Lower leg skin (tissue), 4 donors: ENCODE data around the gene GRK1. TPM values are rescaled to one million over a fixed set of nuclear protein-coding genes. Genes with fewer than 3 reads are reported as not detected.

ENCODE experiments used
- DNase-seq, 2 donors: peaks; one replicate each; pipeline ENCODE4 v3.0.0-alpha.2; 2019; ENCODE audit warnings: low spot score in 2 of 2
- H3K4me3 ChIP-seq: fragments of 200-600 bp; sonication (generic); 2 replicates; pipeline ENCODE4 v1.5.1; 2017; ENCODE audit warnings: mild to moderate bottlenecking, low read depth; ENCODE audit not compliant: poor library complexity, severe bottlenecking
- CTCF ChIP-seq, 3 donors: fragments of 450-650 bp; IDR thresholded peaks; one replicate each; pipeline ENCODE4 v1.5.1; 2016; ENCODE audit warnings: antibody characterized with exemption in 3 of 3, mild to moderate bottlenecking in 3 of 3, moderate library complexity in 2 of 3
- POLR2A ChIP-seq, 2 donors: fragments of 450-650 bp; IDR thresholded peaks; one replicate each; pipeline ENCODE4 v1.6.1; 2016 to 2017; ENCODE audit warnings: antibody characterized with exemption in 2 of 2, mild to moderate bottlenecking in 1 of 2, moderate library complexity in 1 of 2
- WGBS, 2 donors: methylation state at CpG; one replicate each; pipeline ENCODE4 v1.1.5; 2018; 5-methylcytosine and 5-hydroxymethylcytosine counted together
- intact Hi-C: fragments of 100-400 bp; cut with DNase I; formaldehyde crosslinking; loops from one replicate; pipeline ENCODE4 v1.15.0; 2023; ENCODE audit warnings: low total_unique reads
- total RNA-seq, 4 donors: library from RNA; depleted of rRNA; stranded (reverse); fragments of >200 nt; gene quantifications; one replicate each; pipeline ENCODE4 v1.1.0, GENCODE V29; 2016

The GRK1 gene
- total RNA-seq, 4 donors from 2014 or later = not detected

GRCh38 chr13:113628291-113629270, 38.4 kb upstream of the GRK1 start:
- 80 to 85% methylated on average over 30 of the region's 30 CpGs for WGBS, 2 donors
- H3K4me3 ChIP-seq = no peak overlapping the region
- TF ChIP-seq CTCF (IDR thresholded peaks at IDR 0.05) (no peak), POLR2A (IDR thresholded peaks at IDR 0.05) (no peak)
- DNase-seq = no peak
- intact Hi-C loops = no loop called here

- no peak overlapping the region for H3K4me3 ChIP-seq
- no peak for DNase-seq
- TF ChIP-seq POLR2A (IDR thresholded peaks at IDR 0.05) (no peak), CTCF (IDR thresholded peaks at IDR 0.05) (no peak)
- intact Hi-C loops = no loop called here
- 91 to 94% methylated on average over 17 of the region's 17 CpGs for WGBS, 2 donors
These were observed 37.2 kb upstream of the GRK1 start for GRCh38 chr13:113629866-113630265.

GRCh38 chr13:113630296-113630695, 36.7 kb upstream of the GRK1 start:
- WGBS, 2 donors = 84 to 85% methylated on average over 11 of the region's 11 CpGs
- no peak overlapping the region for H3K4me3 ChIP-seq
- no peak for DNase-seq
- intact Hi-C loops = no loop called here
- TF ChIP-seq CTCF (IDR thresholded peaks at IDR 0.05) = no peak
- TF ChIP-seq POLR2A (IDR thresholded peaks at IDR 0.05) = no peak

- no peak overlapping the region for H3K4me3 ChIP-seq
- intact Hi-C loops = no loop called here
- WGBS, 2 donors = 91 to 94% methylated on average over 6 of the region's 6 CpGs
- TF ChIP-seq POLR2A (IDR thresholded peaks at IDR 0.05) = no peak
- TF ChIP-seq CTCF (IDR thresholded peaks at IDR 0.05) = no peak
- no peak for DNase-seq
These were observed 36.2 kb upstream of the GRK1 start for GRCh38 chr13:113630804-113631203.

- no peak overlapping the region for H3K4me3 ChIP-seq
- TF ChIP-seq POLR2A (IDR thresholded peaks at IDR 0.05) (no peak), CTCF (IDR thresholded peaks at IDR 0.05) (no peak)
- WGBS, 2 donors = 95 to 98% methylated on average over 35 to 42 of the region's 42 CpGs
- no peak for DNase-seq
- intact Hi-C loops = no loop called here
These were observed 35.5 kb upstream of the GRK1 start for GRCh38 chr13:113631341-113632095.
